ENCODE results near the gene LRRC3.

The LRRC3 gene

DNA sequence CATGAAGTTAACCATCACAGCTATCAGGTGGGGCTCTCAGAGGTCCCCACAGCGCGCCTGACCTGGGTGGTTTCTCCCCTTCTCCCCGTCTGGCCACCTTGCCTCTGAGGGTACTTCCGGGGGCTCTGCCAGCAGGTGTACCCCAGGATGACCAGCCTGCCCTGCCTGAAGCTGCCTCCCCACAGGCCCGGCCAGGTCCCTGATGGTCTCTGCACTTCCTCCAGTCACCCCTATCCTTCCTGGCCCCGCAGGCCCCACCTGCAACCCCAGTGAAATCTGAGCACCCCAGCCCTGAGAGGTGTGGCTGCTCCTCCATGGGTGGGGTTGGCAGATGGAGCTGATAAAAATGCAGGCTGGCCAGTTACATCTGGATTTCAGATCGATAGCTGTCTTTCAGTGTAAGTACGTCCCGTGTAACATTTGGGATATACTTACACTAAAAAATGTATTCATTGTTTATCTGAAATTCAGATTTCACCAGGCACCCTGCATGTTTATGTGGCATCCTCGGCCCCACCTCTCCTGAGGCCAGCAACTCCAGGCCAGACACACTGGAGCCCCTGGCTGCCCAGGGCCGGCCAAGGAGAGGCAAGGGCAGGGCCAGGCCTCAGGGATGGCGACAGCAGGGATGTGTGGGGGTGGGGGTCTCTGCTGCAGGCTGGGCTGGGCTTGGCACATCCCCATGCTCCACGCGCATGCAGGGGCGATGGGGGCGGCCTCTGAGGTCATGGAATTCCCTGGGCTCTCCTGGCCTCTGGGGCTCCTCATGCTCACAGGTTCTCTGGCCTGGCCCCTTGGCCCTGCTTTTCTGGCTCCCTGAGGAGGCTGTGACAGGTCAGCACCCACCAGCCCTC is 25.1 kb downstream of the LRRC3 start:
- DNase-seq, result no peak

DNA sequence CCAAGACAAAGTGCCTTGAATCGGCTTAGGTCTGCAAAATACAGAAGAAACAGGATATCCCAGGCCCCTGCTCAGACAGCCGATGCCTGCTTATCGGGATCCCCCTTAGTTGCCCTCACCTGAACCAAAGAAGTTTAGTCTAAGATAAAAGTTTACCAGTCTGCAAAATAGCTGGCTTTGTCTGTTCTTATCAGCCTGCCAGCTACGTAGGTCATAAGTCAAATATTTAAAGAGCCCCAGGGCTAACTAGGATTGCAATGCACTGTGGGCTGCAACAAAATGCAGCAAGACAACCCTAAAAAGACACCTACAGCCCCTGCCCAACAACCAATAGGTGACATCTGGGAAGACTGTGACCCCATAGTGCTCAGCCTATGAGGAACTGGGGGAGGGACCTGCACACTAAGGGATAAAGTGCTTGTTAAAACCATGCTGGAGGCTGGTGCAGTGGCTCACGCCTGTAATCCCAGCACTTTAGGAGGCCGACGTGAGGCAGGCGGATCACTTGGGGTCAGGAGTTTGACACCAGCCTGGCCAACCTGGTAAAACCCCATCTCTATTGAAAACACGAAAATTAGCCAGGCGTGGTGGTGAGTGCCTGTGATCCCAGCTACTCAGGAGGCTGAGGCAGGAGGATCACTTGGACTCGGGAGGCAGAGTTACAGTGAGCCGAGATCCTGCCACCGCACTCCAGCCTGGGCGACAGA is 27.4 kb downstream of the LRRC3 start:
- DNase-seq, result no peak

DNA sequence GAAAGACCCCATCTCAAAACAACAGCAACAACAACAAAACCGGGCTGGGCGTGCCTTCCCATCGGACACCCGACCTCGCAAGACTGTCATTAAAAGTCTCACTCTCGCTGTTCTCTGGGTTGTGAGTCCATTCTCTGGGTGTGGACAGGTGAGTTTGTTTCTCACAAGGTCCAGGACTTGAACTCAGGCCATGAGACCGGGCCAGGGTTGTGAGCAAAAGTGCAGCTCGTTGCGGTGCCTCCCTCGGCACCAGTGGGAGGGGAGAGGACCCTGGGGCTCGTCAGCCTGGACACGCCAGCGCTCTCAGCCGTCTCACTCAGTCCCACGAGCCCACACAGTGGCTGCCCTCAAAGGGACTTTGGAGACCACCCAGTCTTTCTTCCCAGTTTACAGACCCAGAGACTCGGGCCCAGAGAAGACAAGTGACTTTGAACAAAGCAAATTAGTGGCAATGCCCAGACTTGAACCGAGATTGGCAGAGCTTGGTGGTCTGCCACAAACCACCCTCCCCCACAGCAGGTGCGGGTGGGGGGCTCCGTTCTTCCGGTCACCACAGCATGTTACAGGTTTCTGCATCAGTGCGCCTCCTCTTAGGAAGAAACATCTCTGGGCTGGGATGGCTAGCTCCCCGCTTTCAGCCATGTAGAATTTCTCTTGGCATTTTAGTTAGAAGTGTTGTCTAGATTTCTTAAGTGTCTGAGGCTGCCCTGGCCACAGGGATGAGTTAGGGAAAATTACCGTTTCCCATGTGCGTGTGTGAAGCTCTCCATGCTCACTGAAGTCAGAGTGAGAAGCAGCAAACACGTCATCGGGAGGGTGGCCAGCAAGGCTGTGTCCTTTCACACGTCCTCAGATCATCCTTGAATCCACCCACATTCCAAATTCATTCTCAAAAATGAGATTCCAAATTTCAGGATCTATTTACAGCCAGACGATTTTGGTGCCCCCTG is 28.3 kb downstream of the LRRC3 start:
- no peak for DNase-seq

DNA sequence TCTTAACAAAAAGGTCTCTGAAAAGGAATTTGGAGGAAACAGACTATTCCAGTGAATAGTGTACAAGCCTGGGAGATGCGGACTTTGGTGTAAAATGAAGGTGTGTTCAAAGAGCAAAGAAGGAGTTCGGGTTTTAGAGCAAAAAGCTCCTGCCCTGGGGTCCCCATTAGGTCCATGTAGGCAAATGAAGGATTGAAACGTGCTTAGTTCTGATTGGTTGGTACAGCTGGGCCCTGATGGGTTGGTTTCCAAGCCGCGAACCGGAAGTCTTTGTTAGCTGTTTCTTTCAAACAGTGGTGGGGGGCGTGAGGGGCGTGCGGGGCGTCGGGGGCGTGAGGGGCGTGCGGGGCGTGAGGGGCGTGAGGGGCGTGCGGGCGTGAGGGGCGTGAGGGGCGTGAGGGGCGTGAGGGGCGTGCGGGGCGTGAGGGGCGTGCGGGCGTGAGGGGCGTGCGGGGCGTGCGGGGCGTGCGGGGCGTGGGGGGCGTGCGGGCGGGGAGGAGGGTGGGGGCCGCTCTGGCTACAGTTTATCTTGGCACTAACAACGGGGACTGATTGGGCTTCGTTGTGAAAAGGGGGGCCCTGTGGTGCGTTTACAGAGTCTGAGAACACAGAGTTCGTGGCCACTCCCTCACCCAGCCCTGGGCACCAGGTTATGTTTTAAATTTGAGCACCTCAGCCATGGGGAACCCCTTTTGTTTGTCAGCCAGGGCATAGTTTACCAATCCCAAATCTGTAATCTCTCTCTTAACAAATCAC is 29.4 kb downstream of the LRRC3 start:
- DNase-seq, result no peak

DNA sequence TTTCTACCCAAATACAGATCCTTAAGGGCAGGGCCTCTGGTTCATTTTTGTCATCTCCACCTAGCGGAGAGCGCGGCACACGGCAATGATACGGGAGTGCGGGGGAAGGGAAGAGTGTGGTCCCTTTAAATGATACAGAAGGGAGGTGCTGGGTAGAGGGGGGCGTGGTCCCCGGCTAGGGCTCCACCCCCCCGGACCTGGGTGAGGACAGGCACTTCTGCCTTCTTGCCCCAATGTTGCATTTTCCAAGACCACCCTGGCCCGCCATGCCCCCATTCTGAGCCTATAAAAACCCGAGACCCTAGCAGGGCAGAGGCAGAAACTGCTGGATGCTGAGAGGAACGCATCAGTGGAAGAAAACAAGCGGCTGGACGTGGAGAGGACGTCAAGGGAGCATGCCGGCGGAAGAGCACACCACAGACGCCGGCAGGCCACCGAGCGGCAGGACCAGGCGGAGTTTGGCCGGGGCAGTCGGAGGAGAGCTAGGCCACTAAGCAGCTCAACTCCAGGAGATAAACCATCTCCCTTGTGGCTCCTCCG is 30.0 kb downstream of the LRRC3 start:
- peak in 1 of 2 donors; percentile 42 for DNase-seq

DNA sequence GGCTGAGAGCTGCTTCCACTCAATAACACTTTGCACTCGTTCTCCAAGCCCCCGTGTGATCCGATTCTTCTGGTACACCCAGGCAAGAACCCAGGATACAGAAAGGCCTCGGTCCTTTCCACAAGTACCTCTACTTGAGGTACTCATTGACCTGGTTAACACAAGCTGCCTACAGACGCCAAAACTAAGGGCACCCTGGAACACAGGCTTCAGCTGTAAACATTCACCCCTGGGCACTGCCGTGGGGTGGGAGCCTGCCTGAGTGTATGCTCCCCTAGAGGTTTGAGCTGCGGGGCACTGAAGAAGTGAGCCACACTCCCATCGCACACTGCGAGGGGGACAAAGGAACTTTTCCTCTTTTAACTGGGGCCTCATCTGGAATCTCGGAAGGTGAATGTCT is 30.5 kb downstream of the LRRC3 start:
- no peak for DNase-seq

DNA sequence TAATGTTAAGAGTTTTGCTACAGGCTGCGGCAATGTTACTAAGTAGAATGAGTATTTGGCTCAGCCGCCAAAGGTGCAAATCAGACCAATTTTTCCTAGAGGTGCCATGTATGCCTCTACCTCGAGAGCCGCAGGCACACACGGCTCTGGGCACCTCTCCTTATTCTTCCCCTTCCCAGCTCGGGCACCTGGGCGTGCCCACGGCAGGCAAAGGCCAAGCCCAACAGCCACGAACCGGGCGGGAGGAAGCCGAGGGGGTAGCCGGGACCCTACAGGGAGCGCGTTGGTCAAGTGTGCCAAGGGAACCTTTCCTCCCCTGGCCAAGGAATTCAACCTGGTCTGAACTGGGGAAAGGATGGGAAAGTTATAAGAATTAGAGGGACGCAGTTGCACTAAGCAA is 31.0 kb downstream of the LRRC3 start:
- DNase-seq, result no peak

DNA sequence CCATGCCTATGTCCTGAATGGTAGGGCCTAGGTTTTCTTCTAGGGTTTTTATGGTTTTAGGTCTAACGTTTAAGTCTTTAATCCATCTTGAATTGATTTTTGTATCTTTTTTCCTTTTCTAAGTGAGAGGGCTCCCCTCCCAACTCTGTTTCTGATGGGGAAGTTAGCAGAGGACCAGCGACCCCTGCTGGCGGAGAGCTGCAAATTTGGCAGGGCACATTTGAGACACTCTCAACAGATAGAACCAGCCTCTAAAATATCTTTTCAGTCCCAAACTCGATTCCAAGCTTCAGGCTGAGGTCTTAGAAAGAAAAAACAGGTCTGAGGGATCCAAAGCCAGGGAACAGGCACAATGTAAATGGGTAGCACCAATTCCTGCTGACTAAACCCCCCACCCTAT is 32.5 kb downstream of the LRRC3 start:
- DNase-seq, result peak; percentile 59 to 67

DNA sequence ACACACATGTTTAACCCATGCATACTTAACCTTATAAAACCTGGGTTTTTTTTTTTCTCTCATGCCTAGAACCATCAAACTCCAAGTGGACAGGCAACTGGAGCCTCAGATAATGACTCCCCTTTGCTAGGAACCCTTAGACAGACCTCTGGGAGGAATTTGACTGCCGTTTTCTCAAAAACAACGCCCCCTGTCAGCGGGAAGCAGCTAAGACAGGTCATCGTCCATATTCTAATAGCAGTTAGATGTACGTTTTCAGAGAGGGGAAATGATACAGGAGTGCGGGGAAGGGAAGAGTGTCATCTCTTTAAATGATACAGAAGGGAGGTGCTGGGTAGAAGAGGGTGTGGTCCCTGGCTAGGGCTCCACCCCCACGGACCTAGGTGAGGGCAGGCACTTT is 34.7 kb downstream of the LRRC3 start:
- no peak for DNase-seq

DNA sequence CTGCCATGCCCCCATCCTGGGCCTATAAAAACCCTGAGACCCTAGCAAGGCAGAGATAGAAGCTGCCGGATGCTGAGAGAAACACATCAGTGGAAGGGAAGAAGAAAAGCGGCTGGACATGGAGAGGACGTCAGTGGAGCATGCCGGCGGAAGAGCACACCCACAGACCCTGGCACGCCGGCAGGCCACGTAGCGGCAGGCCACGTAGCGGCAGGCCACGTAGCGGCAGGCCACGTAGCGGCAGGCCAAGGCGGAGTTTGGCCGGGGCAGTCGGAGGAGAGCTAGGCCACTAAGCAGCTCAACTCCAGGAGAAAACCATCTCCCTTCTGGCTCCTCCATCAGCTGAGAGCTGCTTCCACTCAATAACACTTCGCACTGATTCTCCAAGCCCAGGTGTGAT is 35.1 kb downstream of the LRRC3 start:
- no peak for DNase-seq

DNA sequence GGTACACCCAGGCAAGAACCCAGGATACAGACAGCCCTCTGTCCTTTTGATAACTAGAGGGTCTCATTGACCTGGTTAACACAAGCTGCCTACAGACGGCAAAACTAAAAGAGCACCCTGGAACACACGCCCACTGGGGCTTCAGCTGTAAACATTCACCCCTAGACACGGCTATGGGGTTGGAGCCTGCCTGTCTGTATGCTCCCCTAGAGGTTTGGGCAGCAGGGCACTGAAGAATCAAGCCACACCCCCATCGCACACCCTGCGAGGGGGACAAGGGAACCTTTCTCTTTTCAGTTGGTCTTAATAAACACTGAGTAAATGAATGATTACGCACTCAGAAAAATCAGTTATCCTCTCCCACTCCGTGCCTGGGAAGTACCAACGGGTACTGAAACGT is 35.5 kb downstream of the LRRC3 start:
- no peak for DNase-seq

DNA sequence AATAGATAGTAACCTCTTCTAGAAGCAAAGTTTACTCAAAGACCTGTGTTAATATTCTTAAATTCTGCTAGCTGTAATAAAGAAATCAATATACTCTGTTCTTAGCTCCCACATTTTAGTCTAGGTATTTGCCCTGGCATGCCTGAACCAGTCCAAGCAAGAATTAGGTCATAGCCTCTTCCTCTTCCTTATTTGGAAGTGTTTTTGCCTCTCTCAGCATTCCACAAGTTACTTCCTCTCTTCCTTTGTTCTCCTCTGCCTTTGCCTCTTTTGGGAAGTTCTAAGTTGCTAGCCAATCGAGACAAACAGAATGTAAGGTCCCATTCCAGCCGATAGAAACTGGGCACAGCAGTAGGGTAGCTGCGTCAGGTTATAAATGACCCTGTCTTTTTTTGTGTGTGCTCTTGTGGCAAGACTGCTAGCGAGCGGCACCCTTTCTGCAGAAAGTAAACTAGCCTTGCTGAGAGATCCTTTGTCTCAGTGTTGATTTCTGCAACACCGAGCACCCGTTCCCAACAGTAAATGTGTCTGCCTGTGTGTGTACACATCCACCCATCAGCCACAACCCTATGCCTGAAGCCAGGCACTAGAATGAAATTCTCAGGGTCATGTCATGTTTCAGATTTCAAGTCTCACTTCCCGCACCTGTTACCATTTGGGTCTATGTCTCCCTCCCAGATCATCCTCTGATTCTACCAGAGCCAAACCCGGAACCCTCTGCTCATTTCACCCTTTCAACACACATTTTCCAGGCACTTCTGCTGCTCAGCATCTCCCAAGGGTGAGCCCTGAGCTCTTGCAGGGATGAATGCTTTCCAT is 37.5 kb downstream of the LRRC3 start:
- DNase-seq, result no peak

DNA sequence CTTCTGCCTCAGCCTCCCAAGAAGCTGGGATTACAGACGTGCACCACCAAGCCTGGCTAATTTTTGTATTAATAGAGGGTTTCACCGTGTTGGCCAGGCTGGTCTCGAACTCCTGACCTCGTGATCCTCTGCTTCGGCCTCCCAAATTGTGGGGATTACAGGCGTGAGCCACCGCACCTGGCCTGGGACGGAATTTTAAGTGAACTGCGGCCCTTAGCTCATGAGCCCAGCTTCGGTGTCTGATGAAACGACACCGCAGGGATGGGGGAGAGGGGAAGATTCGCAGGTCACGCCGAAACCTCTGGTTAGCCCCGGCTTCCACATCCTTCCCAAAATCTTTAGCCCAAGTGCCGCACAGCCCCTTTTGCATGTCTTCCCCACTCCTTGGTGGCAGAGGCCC is 39.1 kb downstream of the LRRC3 start:
- DNase-seq, result no peak

DNA sequence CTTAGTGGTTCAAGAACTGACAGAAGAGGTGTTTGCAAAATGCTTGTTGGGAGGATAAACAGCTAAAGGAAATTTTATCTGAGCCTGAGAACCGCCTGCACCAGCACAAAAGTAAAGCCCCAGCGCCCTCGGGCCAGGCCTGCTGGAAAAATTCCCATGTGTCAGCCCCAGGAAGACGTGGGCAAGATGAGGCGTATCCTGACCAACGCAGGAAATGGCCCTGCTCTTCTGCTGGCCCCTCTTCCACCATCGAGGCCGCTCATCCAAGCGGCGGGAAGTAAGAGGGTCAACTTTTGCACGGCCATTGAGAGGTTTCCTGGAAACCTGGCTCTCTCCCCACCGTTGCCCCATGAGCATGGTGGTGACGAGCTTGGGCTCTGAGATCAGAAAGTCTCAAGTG is 39.6 kb downstream of the LRRC3 start:
- DNase-seq, result no peak

DNA sequence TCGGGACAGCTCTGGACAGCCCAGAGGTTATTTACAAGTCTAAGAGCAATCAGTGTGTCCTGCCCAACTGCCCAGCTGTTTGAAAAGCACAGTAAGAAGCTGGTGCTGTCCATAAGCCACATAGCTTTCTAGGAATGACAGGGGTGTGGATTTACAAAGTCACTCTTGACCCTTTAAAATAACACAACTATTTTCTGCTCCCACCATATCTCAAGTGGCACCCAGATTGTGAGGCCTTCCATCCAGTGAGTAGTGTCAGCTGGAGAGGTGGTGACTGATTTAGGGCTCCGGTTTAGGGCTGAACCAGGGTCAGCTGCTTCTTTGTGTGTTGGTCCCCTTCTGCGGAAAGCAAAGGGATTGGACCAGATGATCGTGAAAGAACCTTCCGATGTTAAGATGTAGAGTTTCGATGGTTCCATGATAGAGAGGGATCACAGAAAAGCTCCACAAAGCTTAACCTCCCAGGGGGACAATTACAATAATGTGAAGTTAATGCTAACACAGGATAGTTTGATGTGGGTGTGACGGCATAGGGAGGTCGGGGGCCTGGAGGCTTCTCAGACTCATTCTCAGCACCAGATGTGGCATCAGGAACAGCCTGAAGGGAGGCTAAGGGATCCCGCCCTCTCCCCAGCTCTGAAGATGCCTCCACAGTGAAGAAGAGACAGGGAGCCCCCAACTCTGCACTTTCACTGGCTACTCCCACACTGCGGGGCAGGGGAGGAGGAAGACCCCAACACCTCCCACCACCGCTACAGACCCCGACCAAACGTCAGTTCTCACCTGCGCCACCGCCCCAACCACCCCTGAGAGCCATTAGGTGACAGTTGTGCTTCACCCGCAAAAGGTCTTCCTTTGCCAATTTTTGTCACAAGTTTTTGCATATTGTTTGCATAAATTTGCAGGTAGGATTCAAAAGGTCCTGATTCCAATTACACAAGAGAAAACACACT is 40.6 kb downstream of the LRRC3 start:
- DNase-seq, result no peak

DNA sequence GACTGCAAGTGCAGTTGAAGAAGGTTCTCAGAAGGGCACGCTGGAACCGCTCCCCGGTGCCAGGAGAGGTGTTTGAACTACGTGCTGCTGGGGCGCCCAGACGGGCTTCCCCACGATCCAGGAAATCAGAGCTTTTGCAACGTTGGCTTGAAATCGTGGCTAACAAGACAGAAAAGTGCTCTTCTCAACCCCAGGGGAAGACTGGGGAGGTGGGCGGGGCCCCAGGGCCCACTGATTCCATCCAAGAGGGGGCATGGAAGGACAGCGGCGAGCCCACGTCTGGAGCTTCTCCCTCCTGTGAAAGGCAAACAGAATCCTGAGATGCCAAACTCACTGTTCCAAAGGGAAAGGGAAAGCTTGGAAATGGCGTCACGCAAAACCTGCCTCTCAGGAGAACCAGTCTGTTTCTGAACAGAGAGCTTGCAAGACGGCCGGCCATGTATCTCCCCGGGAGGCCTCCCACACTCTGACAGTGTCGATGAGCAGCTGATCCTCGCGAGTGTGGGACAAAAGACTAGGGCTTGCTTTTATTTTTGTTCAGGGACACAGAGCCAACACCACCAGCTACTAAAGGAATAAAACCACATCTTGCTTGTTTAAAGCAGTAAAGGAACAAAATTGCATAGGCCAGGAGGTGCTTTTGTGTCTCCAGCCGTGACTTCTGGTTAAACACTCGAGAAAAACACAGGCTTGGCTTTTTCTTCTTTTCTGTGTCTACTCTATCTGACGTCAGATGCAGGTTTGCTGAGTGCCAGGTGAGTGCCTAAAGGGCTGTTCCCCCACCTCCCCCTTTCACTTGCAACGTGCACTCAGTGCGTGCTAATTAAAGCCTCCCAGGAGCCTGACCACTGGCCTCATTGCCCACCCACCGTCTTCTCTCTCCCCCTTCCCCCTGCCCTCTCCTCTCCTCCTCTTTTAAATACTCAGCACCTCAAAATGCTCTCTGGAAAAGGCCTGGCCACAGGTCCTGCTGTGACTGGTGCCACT is 41.5 kb downstream of the LRRC3 start:
- DNase-seq, result no peak

DNA sequence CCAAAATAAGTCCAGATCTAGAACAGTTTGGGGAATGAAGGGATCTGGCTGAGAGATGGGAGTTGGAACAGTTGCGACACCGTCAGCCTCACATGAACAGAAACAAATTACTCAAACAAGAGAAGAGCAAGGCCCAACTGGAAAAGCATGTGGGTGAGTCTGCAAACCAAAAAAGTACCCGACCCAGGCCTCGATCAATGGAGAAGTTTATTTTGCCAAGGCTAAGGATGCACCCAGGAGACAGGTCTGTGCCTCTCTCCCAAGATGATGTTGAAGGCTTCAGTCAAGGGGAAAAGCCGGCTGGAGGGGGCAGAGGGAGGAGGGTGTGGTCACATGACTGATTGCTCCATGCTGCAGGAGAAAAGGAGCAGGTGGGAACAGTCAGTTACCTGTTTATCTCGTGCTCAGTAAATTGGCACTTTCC is 42.4 kb downstream of the LRRC3 start:
- no peak for DNase-seq

DNA sequence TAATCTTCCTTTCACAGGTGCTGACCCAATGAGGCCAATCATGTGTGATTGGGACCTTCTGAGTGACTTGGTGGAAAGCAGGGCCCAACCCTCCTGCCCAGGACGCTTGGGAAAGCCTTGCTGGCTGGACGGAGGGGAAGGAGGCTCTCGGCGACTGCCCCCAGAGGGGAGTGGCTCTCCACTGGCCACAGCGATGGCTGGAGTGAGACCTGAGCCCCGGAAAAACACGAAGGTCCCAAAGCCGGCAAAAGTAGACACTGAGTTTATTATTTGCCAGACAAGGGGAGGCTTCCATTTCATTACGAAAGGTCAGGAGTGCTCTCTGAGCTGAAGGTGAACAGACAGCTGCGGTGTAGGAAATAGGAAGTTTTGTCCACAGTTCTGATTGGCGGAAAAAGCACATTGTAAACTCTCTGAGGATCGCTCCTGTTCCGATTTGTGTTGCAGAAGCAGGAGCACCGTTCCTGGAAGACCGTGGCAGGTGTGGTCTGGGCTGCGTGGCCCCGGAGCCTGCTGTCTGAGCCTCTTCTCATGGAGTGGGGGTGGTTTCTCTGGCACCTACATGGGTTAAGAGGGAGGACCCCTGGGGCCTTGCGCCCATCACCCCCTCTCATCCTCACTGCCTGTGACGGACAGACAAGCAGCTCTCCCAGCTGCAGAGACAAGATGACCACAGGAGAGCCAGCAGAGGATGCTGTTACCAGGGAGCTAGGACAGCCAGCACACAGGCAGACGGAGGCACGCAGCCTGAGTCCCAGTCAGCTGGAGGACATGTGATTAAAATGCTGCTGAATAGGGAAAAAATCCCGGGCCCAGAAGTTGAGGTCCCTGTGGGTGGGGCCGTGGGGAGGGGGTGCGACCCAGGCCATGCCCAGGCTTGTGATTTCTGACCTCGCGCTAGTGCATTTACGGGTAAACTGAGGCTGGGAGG is 43.2 kb downstream of the LRRC3 start:
- no peak for DNase-seq
